ENCODE measurements around the gene GRAP2. TPM values are rescaled to one million over a fixed set of nuclear protein-coding genes. Genes with fewer than 3 reads are reported as not detected.

Gene GRAP2
- polyA plus RNA-seq, 3 donors, result 0.05 to 4.2 (median 0.97) TPM

DNA sequence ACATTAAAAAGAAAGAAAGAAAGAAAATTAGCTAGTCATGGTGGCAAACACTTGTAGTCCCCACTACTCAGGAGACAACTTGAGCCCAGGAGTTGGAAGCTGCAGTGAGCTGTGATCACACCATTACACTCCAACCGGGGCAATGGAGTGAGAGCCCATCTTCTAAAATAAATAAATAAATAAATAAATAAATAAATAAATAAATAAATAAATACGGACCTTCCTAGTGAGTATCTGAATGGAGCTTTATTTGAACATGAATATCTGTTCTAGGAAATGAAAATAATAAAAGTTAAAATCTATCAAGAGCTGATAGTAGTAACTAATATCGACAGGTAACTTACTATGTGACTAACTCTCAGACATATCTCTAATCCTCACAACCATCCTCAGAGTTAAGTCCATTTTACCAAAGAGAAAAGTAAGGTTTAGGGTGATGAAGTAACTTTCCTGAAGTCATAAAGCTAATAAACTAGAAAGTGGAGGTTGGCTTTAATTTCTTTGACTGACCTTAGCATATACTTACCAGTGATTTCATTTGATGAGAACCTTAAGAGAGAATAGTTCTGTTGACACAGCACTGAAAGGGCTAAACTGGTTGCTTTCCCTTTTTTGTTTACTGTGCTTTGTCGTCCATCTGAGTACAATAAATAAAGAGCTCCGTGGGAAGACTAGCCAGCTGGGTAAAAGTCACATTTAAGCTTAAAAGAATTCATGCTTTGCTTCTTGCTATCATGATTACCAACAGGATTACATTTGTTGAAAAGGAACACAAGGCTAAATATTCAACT is 29.7 kb upstream of the GRAP2 start:
- TF ChIP-seq, protein P1, sequence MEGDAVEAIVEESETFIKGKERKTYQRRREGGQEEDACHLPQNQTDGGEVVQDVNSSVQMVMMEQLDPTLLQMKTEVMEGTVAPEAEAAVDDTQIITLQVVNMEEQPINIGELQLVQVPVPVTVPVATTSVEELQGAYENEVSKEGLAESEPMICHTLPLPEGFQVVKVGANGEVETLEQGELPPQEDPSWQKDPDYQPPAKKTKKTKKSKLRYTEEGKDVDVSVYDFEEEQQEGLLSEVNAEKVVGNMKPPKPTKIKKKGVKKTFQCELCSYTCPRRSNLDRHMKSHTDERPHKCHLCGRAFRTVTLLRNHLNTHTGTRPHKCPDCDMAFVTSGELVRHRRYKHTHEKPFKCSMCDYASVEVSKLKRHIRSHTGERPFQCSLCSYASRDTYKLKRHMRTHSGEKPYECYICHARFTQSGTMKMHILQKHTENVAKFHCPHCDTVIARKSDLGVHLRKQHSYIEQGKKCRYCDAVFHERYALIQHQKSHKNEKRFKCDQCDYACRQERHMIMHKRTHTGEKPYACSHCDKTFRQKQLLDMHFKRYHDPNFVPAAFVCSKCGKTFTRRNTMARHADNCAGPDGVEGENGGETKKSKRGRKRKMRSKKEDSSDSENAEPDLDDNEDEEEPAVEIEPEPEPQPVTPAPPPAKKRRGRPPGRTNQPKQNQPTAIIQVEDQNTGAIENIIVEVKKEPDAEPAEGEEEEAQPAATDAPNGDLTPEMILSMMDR (IDR thresholded peaks at IDR 0.05), result no peak
- Histone ChIP-seq H4K20me1 (ENCODE audit: insufficient read depth, low read length) (no peaks in the 10 kb centered on the region), H3K4me2 (replicated peaks; ENCODE audit: extremely low read depth, low read length, poor library complexity, severe bottlenecking) (no peak overlapping the region), H3K27ac (ENCODE audit: low read depth in 1 of 2, low read length in 2 of 2) (no peak overlapping the region), H3K9ac (ENCODE audit: insufficient read depth, low read length, poor library complexity, severe bottlenecking) (no peak overlapping the region), H3K36me3 (replicated peaks in 1 of 2; ENCODE audit: control insufficient read depth in 1 of 2, insufficient read depth in 2 of 2, low read length in 2 of 2) (no peaks in the 10 kb centered on the region), H2AFZ (ENCODE audit: insufficient read depth, low read depth, low read length, poor library complexity, severe bottlenecking) (no peak overlapping the region), H3K79me2 (ENCODE audit: insufficient read depth, low read length) (no peaks in the 10 kb centered on the region), H3K27me3 (ENCODE audit: control insufficient read depth in 2 of 2, insufficient read depth in 2 of 2, low read length in 2 of 2) (no peaks in the 10 kb centered on the region), H3K4me3 (replicated peaks in 1 of 3; ENCODE audit: low read depth in 2 of 3, low read length in 3 of 3) (no peak overlapping the region), H3K9me3 (replicated peaks in 1 of 2; ENCODE audit: control insufficient read depth in 1 of 2, insufficient read depth in 1 of 2, low read length in 2 of 2) (no peaks in the 10 kb centered on the region), H3K4me1 (ENCODE audit: control insufficient read depth in 1 of 2, insufficient read depth in 2 of 2, low read length in 2 of 2) (peaks cover 11 to 16% of the 10 kb centered on the region in 2 donors)
- H3K9me3 Mint-ChIP-seq, result peaks cover 0 to 3% (median 0%) of the 10 kb centered on the region in 7 donors
- H3K27me3 Mint-ChIP-seq (ENCODE audit: low read depth in 3 of 3), result peaks cover 0 to 3% (median 2%) of the 10 kb centered on the region in 3 donors
- H3K4me3 Mint-ChIP-seq, result no peak overlapping the region
- no peak overlapping the region for H3K27ac Mint-ChIP-seq
- intact Hi-C loops (cut with micrococcal nuclease), result no loop called here
- H3K4me1 Mint-ChIP-seq, result peaks cover 20% of the 10 kb centered on the region
- WGBS (ENCODE audit: insufficient coverage), result no CpG with 5 or more reads among the region's 5 CpGs
- DNase-seq, result no peak
- no peaks in the 10 kb centered on the region for H3K36me3 Mint-ChIP-seq

DNA sequence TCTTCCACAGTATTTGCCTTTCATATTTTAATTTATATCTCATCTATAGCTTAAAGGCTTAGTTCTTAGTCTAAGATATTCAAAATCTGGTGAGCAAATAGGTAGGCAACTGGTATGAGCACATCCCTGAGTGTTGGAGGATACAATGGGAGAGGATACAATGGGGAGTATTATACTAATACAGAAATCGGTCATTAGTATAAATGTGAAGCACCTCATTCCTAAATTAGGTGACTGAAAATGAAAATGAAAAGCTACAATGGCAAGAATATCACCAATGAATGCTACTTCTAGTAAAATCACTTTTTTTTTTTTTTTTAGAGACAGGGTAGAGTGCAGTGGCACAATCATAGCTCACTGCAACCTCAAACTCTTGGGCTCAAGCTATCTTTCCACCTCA is 28.3 kb upstream of the GRAP2 start:
- H3K9me3 Mint-ChIP-seq, result peaks cover 0 to 3% (median 0%) of the 10 kb centered on the region in 7 donors
- DNase-seq, result no peak
- H3K4me3 Mint-ChIP-seq, result no peak overlapping the region
- no CpG with 5 or more reads among the region's 1 CpG for whole genome bisulfite sequencing (ENCODE audit: insufficient coverage)
- Histone ChIP-seq H3K27ac (ENCODE audit: low read depth in 1 of 2, low read length in 2 of 2) (no peak overlapping the region), H3K9ac (ENCODE audit: insufficient read depth, low read length, poor library complexity, severe bottlenecking) (no peak overlapping the region), H2AFZ (ENCODE audit: insufficient read depth, low read depth, low read length, poor library complexity, severe bottlenecking) (no peak overlapping the region), H3K9me3 (replicated peaks in 1 of 2; ENCODE audit: control insufficient read depth in 1 of 2, insufficient read depth in 1 of 2, low read length in 2 of 2) (no peaks in the 10 kb centered on the region), H4K20me1 (ENCODE audit: insufficient read depth, low read length) (no peaks in the 10 kb centered on the region), H3K79me2 (ENCODE audit: insufficient read depth, low read length) (no peaks in the 10 kb centered on the region), H3K4me3 (replicated peaks in 1 of 3; ENCODE audit: low read depth in 2 of 3, low read length in 3 of 3) (no peak overlapping the region), H3K36me3 (replicated peaks in 1 of 2; ENCODE audit: control insufficient read depth in 1 of 2, insufficient read depth in 2 of 2, low read length in 2 of 2) (no peaks in the 10 kb centered on the region), H3K4me1 (ENCODE audit: control insufficient read depth in 1 of 2, insufficient read depth in 2 of 2, low read length in 2 of 2) (peaks cover 24 to 29% of the 10 kb centered on the region in 2 donors), H3K27me3 (ENCODE audit: control insufficient read depth in 2 of 2, insufficient read depth in 2 of 2, low read length in 2 of 2) (no peaks in the 10 kb centered on the region), H3K4me2 (replicated peaks; ENCODE audit: extremely low read depth, low read length, poor library complexity, severe bottlenecking) (no peak overlapping the region)
- no peak overlapping the region for H3K27ac Mint-ChIP-seq
- TF ChIP-seq, protein P1 (IDR thresholded peaks at IDR 0.05), result no peak
- intact Hi-C loops (cut with micrococcal nuclease), result no loop called here
- no peaks in the 10 kb centered on the region for H3K36me3 Mint-ChIP-seq
- peaks cover 29% of the 10 kb centered on the region for H3K4me1 Mint-ChIP-seq
- H3K27me3 Mint-ChIP-seq (ENCODE audit: low read depth in 3 of 3), result peaks cover 0 to 2% (median 0%) of the 10 kb centered on the region in 3 donors

Measured in CD14-positive monocyte (primary cell).